ENCODE data around the gene SF1. TPM values are rescaled to one million over a fixed set of nuclear protein-coding genes. Genes with fewer than 3 reads are reported as not detected.

The SF1 gene
- total RNA-seq, 2 experiments from 2014 or later = 1,632 to 1,657 TPM

GRCh38 chr11:64814712-64815187 lies 36.4 kb upstream of the SF1 start:
- Histone ChIP-seq H3K9me3 (ENCODE audit: control insufficient read depth in 1 of 2, insufficient read depth in 1 of 2, low read length in 2 of 2) (no peaks in the 10 kb centered on the region), H3K4me3 (ENCODE audit: low read length) (no peak overlapping the region), H3K27me3 (ENCODE audit: control insufficient read depth in 1 of 2, insufficient read depth in 2 of 2, low read length in 2 of 2) (no peaks in the 10 kb centered on the region), H3K4me1 (ENCODE audit: insufficient read depth, low read length) (peaks cover 8% of the 10 kb centered on the region), H3K27ac (ENCODE audit: low read depth in 1 of 2, low read length in 2 of 2) (no peak overlapping the region), H3K36me3 (ENCODE audit: insufficient read depth, low read length) (no peaks in the 10 kb centered on the region)
- POLR2A ChIA-PET = no interaction called here
- DNase-seq = no peak
- Mint-ChIP-seq H3K9me3 (no peaks in the 10 kb centered on the region), H3K4me3 (no peak overlapping the region), H3K4me1 (ENCODE audit: low read depth) (peaks cover 11% of the 10 kb centered on the region), H3K36me3 (ENCODE audit: low read depth) (peaks cover 10% of the 10 kb centered on the region), H3K27ac (no peak overlapping the region), H3K27me3 (no peaks in the 10 kb centered on the region)
- no peak for TF ChIP-seq CTCF (IDR thresholded peaks at IDR 0.05)
- intact Hi-C loops (cut with DNase I, micrococcal nuclease) = loop anchor here in 1 of 2 experiments (5.0 kb wide), 1 partner anchor 127 kb away; no protein-coding TSS in a partner anchor
- ATAC-seq (ENCODE audit: poor library complexity) = no peak
- CTCF ChIA-PET = no interaction called here

- H3K36me3 Mint-ChIP-seq (ENCODE audit: low read depth) = peaks cover 10% of the 10 kb centered on the region
These were observed 35.5 kb upstream of the SF1 start for GRCh38 chr11:64813826-64814225.

GRCh38 chr11:64810891-64811272 lies 32.5 kb upstream of the SF1 start:
- ATAC-seq (ENCODE audit: poor library complexity) (peak; percentile 80), DNase-seq (peak in 8 of 14 experiments; percentile 21 to 76 (median 56))
- intact Hi-C loops (cut with DNase I, micrococcal nuclease) = loop anchor here (2.0 to 5.0 kb wide), 2 partner anchors 32 to 124 kb away; partner anchors contain the start of gene SF1 (in 1 of the 2)
- peaks cover 17% of the 10 kb centered on the region for H3K4me1 ChIP-seq (ENCODE audit: insufficient read depth, low read length)
- POLR2A ChIA-PET = interaction anchor here (0.6 to 4.5 kb wide), 28 partner anchors 9 to 687 kb away, joined by 3 to 90 read pairs (median 4); partner anchors contain the start of genes CDC42BPG, FAU, MALAT1 and MAP4K2
- Mint-ChIP-seq H3K27ac (peak overlapping the region; percentile 85), H3K27me3 (no peaks in the 10 kb centered on the region), H3K36me3 (ENCODE audit: low read depth) (peaks cover 32% of the 10 kb centered on the region), H3K9me3 (no peaks in the 10 kb centered on the region), H3K4me3 (peak overlapping the region; percentile 99), H3K4me1 (ENCODE audit: low read depth) (peaks cover 32% of the 10 kb centered on the region)
- peak overlapping the region; percentile 83 to 88 for H3K27ac ChIP-seq (ENCODE audit: low read depth in 1 of 2, low read length in 2 of 2)
- H3K36me3 ChIP-seq (ENCODE audit: insufficient read depth, low read length) = peaks cover 17% of the 10 kb centered on the region
- CTCF ChIA-PET = interaction anchor here (1.1 to 1.4 kb wide), 3 partner anchors 33 to 122 kb away, joined by 3 to 10 read pairs (median 3); partner anchors contain the start of gene CDC42BPG
- H3K4me3 ChIP-seq (ENCODE audit: low read length) = peak overlapping the region; percentile 87
- TF ChIP-seq CTCF (IDR thresholded peaks at IDR 0.05) = no peak
- H3K27me3 ChIP-seq (ENCODE audit: control insufficient read depth in 1 of 2, insufficient read depth in 2 of 2, low read length in 2 of 2) = no peaks in the 10 kb centered on the region
- H3K9me3 ChIP-seq (ENCODE audit: control insufficient read depth in 1 of 2, insufficient read depth in 1 of 2, low read length in 2 of 2) = no peaks in the 10 kb centered on the region

More at GRCh38 chr11:64813826-64814225, 35.5 kb upstream of the SF1 start:
- ChIA-PET CTCF (no interaction called here), POLR2A (no interaction called here)
- Mint-ChIP-seq H3K27me3 (no peaks in the 10 kb centered on the region), H3K4me1 (ENCODE audit: low read depth) (peaks cover 18% of the 10 kb centered on the region), H3K27ac (no peak overlapping the region), H3K4me3 (no peak overlapping the region), H3K9me3 (no peaks in the 10 kb centered on the region)
- intact Hi-C loops (cut with DNase I, micrococcal nuclease) = loop anchor here in 1 of 2 experiments (5.0 kb wide), 1 partner anchor 127 kb away; no protein-coding TSS in a partner anchor
- H3K9me3 ChIP-seq (ENCODE audit: control insufficient read depth in 1 of 2, insufficient read depth in 1 of 2, low read length in 2 of 2) = no peaks in the 10 kb centered on the region
- no peak overlapping the region for H3K27ac ChIP-seq (ENCODE audit: low read depth in 1 of 2, low read length in 2 of 2)
- ATAC-seq (ENCODE audit: poor library complexity) (no peak), DNase-seq (no peak)
- H3K4me1 ChIP-seq (ENCODE audit: insufficient read depth, low read length) = peaks cover 17% of the 10 kb centered on the region
- H3K4me3 ChIP-seq (ENCODE audit: low read length) = no peak overlapping the region
- no peak for TF ChIP-seq CTCF (IDR thresholded peaks at IDR 0.05)
- H3K36me3 ChIP-seq (ENCODE audit: insufficient read depth, low read length) = no peaks in the 10 kb centered on the region
- no peaks in the 10 kb centered on the region for H3K27me3 ChIP-seq (ENCODE audit: control insufficient read depth in 1 of 2, insufficient read depth in 2 of 2, low read length in 2 of 2)

Data from CD4-positive, alpha-beta T cell (primary cell).